Measurements from ENCODE around the gene MYOZ3.

The MYOZ3 gene

DNA sequence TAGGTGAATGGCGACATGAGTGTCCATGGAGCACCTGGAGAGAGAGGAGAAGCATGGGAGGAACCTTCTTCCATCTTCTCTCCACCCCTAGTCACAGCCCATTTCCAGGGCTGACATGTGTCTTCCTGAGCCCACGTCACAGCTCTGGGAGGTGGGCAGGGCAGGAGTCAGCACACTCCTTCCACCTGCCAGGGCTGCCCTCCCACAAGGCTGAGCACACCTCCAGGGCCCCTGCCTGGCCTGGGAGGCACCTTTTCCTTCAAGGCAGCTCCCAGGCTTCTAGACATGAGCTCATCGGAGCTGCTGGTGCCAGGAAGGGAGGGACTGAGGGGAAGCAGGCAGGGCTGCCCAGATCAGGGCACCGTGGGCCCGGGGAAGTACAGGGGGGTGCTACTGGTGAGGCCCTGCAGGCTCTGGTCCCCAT lies 34.2 kb upstream of the MYOZ3 start:
- peak overlapping the region; percentile 69 for H3K4me3 ChIP-seq (ENCODE audit: low read depth, low read length)
- peak; percentile 18 for DNase-seq (ENCODE audit: low read depth)
- TF ChIP-seq, protein P1, sequence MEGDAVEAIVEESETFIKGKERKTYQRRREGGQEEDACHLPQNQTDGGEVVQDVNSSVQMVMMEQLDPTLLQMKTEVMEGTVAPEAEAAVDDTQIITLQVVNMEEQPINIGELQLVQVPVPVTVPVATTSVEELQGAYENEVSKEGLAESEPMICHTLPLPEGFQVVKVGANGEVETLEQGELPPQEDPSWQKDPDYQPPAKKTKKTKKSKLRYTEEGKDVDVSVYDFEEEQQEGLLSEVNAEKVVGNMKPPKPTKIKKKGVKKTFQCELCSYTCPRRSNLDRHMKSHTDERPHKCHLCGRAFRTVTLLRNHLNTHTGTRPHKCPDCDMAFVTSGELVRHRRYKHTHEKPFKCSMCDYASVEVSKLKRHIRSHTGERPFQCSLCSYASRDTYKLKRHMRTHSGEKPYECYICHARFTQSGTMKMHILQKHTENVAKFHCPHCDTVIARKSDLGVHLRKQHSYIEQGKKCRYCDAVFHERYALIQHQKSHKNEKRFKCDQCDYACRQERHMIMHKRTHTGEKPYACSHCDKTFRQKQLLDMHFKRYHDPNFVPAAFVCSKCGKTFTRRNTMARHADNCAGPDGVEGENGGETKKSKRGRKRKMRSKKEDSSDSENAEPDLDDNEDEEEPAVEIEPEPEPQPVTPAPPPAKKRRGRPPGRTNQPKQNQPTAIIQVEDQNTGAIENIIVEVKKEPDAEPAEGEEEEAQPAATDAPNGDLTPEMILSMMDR (IDR thresholded peaks at IDR 0.05; ENCODE audit: insufficient read depth, low read depth, low read length, missing control alignments), result no peak

DNA sequence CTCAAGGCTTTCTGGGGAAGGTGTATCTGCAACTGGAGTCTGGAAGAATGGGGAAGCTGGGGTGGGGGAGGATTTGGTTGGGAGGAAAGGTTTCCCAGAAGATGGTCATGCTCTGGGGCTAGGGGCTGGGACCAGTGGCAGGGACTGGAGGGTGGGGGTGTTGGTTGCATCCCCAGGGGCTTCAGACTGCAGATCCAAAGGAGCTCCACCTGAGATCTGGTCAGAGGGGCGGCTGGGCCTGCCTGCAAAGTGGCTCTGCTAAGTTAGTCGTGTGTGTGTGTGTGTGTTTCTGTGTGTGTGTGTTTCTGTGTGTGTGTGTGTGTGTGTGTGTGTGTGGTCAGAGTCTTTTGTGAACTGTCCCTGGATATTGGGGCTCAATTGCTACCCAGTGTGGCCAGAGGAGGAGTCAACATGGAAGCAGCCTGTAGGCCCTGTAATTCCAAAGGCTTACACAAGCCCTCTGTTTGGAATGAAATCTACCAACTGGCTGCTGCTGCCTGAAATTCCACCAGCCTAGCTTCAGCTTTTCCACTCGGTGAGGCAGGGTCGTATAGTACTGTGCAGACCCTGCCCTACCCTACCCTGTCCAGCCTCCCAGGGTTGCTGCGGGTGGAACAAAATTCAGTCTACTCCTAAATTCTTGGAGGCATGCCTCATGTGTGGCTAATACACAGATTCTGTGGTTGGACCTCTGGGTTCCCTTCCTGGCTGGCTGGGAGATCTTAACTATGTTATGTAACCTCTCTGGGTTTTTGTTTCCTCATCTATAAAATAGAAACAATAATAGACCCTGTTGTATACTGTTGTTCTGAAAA lies 33.1 kb upstream of the MYOZ3 start:
- no peak for DNase-seq (ENCODE audit: low read depth)
- TF ChIP-seq, protein P1 (IDR thresholded peaks at IDR 0.05; ENCODE audit: insufficient read depth, low read depth, low read length, missing control alignments), result no peak
- H3K4me3 ChIP-seq (ENCODE audit: low read depth, low read length), result no peak overlapping the region

DNA sequence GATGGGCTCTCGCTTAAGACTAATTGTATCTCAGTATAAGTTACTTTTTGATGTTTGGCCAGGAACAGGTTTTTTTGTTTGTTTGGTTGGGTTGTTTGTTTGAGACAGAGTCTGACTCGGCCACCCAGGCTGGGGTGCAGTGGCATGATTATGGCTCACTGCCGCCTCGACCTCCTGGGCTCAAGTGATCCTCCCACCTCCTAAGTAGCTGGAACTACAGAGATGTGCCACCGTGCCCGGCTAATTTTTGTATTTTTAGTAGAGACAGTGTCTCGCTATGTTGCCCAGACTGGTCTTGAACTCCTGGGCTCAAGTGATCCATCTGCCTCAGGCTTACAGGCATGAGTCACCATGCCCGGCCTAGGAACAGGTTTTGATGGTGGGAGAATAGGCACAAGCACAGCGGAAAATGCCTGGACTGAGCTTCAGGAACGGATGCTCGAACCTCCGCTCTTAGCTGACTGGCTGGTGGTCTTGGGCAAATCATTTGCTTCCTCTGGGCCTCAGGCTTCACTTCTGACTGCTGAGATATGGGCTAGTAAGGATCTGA lies 32.0 kb upstream of the MYOZ3 start:
- TF ChIP-seq, protein P1 (IDR thresholded peaks at IDR 0.05; ENCODE audit: insufficient read depth, low read depth, low read length, missing control alignments), result no peak
- no peak overlapping the region for H3K4me3 ChIP-seq (ENCODE audit: low read depth, low read length)
- no peak for DNase-seq (ENCODE audit: low read depth)

- no peak for DNase-seq (ENCODE audit: low read depth)
- TF ChIP-seq, protein P1 (IDR thresholded peaks at IDR 0.05; ENCODE audit: insufficient read depth, low read depth, low read length, missing control alignments), result no peak
These were observed 31.0 kb upstream of the MYOZ3 start for GRCh38 chr5:150630016-150630415.

GRCh38 chr5:150630461-150631325 lies 30.4 kb upstream of the MYOZ3 start:
- no peak overlapping the region for H3K4me3 ChIP-seq (ENCODE audit: low read depth, low read length)
- DNase-seq (ENCODE audit: low read depth), result no peak
- TF ChIP-seq, protein P1 (IDR thresholded peaks at IDR 0.05; ENCODE audit: insufficient read depth, low read depth, low read length, missing control alignments), result no peak

More at GRCh38 chr5:150630016-150630415, 31.0 kb upstream of the MYOZ3 start:
- H3K4me3 ChIP-seq (ENCODE audit: low read depth, low read length), result no peak overlapping the region

GRCh38 chr5:150631326-150631701 lies 29.7 kb upstream of the MYOZ3 start:
- no peak for DNase-seq (ENCODE audit: low read depth)
- TF ChIP-seq, protein P1 (IDR thresholded peaks at IDR 0.05; ENCODE audit: insufficient read depth, low read depth, low read length, missing control alignments), result no peak

More at GRCh38 chr5:150631326-150631701, 29.7 kb upstream of the MYOZ3 start:
- no peak overlapping the region for H3K4me3 ChIP-seq (ENCODE audit: low read depth, low read length)
